HEK293T (cell line): ENCODE results near the gene SARNP.

Experiments
- L3MBTL2 ChIP-seq: fragments of 450-650 bp; conservative IDR thresholded peaks from 2 replicates; pipeline ENCODE4 v1.6.1; 2016; ENCODE audit warnings: mild to moderate bottlenecking
- SP1 ChIP-seq: fragments of 450-650 bp; IDR thresholded peaks from 2 replicates; pipeline ENCODE4 v1.6.1; 2017
- SUZ12 ChIP-seq: fragments of 450-650 bp; IDR thresholded peaks from 2 replicates; pipeline ENCODE4 v1.6.1; 2016; ENCODE audit warnings: mild to moderate bottlenecking

GRCh38 chr12:55760663-55761062 is 56.9 kb downstream of the SARNP start:
- TF ChIP-seq SP1, result no peak
- TF ChIP-seq L3MBTL2, result no peak
- TF ChIP-seq SUZ12, result no peak
